ENCODE results near the gene ENGASE. TPM values are rescaled to one million over a fixed set of nuclear protein-coding genes. Genes with fewer than 3 reads are reported as not detected.

Gene ENGASE
- total RNA-seq, 1 donor from 2014 or later: 51.4 TPM

DNA sequence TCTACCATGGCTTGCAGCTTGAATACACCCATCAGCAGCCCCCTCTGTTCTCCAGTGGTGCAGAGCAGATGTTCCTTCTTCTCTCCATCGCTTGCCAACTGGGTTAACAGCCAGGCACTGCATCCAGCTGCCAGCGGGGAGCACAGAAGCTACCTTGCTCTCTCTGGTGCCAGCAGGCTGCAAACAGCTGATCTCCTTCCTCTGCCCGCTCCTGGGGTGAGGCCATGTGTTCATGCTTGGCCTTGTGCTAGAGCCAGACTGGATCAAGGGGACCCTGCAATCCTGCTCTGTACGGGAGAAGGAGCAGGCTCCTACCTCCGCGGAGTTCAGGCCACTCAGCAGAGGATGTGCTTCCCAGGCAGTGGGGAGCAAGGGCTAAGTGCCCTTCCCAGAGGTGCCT, 24.1 kb upstream of the ENGASE start:
- Mint-ChIP-seq H3K4me1 (ENCODE audit: low read depth) (no peaks in the 10 kb centered on the region), H3K27me3 (ENCODE audit: low read depth) (peaks cover 6% of the 10 kb centered on the region), H3K27ac (no peak overlapping the region), H3K4me3 (ENCODE audit: low read depth) (no peak overlapping the region), H3K9me3 (peaks cover 4% of the 10 kb centered on the region), H3K36me3 (ENCODE audit: low read depth) (no peaks in the 10 kb centered on the region)
- intact Hi-C loops (cut with micrococcal nuclease): no loop called here
- DNase-seq (ENCODE audit: low spot score): no peak

GRCh38 chr17:79051306-79051705, 23.3 kb upstream of the ENGASE start:
- intact Hi-C loops (cut with micrococcal nuclease): no loop called here
- no peak overlapping the region for H3K27ac Mint-ChIP-seq
- H3K4me3 Mint-ChIP-seq (ENCODE audit: low read depth): no peak overlapping the region
- no peak for DNase-seq (ENCODE audit: low spot score)
- H3K27me3 Mint-ChIP-seq (ENCODE audit: low read depth): peaks cover 3% of the 10 kb centered on the region
- no peaks in the 10 kb centered on the region for H3K4me1 Mint-ChIP-seq (ENCODE audit: low read depth)
- H3K36me3 Mint-ChIP-seq (ENCODE audit: low read depth): no peaks in the 10 kb centered on the region
- H3K9me3 Mint-ChIP-seq: peaks cover 4% of the 10 kb centered on the region

- H3K27me3 Mint-ChIP-seq (ENCODE audit: low read depth): peaks cover 3% of the 10 kb centered on the region
- intact Hi-C loops (cut with micrococcal nuclease): no loop called here
- no peak overlapping the region for H3K27ac Mint-ChIP-seq
- no peak overlapping the region for H3K4me3 Mint-ChIP-seq (ENCODE audit: low read depth)
- H3K4me1 Mint-ChIP-seq (ENCODE audit: low read depth): no peaks in the 10 kb centered on the region
- H3K9me3 Mint-ChIP-seq: peaks cover 4% of the 10 kb centered on the region
- DNase-seq (ENCODE audit: low spot score): no peak
- H3K36me3 Mint-ChIP-seq (ENCODE audit: low read depth): no peaks in the 10 kb centered on the region
Measured at GRCh38 chr17:79052131-79052530, 22.5 kb upstream of the ENGASE start.

- DNase-seq (ENCODE audit: low spot score): no peak
- H3K4me3 Mint-ChIP-seq (ENCODE audit: low read depth): no peak overlapping the region
- H3K27ac Mint-ChIP-seq: no peak overlapping the region
- peaks cover 5% of the 10 kb centered on the region for H3K27me3 Mint-ChIP-seq (ENCODE audit: low read depth)
- intact Hi-C loops (cut with micrococcal nuclease): no loop called here
- H3K4me1 Mint-ChIP-seq (ENCODE audit: low read depth): peaks cover 2% of the 10 kb centered on the region
- H3K36me3 Mint-ChIP-seq (ENCODE audit: low read depth): no peaks in the 10 kb centered on the region
- peaks cover 4% of the 10 kb centered on the region for H3K9me3 Mint-ChIP-seq
Measured at GRCh38 chr17:79053251-79053925, 21.2 kb upstream of the ENGASE start.

- DNase-seq (ENCODE audit: low spot score): no peak
- intact Hi-C loops (cut with micrococcal nuclease): no loop called here
- Mint-ChIP-seq H3K36me3 (ENCODE audit: low read depth) (no peaks in the 10 kb centered on the region), H3K9me3 (peaks cover 4% of the 10 kb centered on the region), H3K27me3 (ENCODE audit: low read depth) (peaks cover 5% of the 10 kb centered on the region), H3K27ac (no peak overlapping the region), H3K4me3 (ENCODE audit: low read depth) (no peak overlapping the region), H3K4me1 (ENCODE audit: low read depth) (peaks cover 4% of the 10 kb centered on the region)
Measured at GRCh38 chr17:79054200-79054960, 20.2 kb upstream of the ENGASE start.

DNA sequence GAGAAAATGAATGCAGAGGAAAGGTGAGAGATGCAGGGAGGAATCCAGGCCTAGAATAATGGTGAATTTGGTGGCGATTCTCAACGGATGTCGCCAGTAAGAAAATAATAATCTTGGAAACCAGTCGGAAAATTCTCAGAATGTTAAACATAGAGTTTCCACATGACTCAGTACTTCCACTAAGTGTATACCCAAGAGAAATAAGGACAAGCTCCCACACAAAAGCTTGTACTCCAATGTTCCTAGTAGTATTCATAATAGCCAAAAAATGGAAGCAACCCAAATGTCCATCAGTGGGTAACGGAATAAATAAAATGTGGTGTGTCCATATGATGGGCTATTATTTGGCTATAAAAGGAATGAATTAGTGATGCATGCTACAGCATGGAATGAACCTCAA, 19.4 kb upstream of the ENGASE start:
- DNase-seq (ENCODE audit: low spot score): no peak
- intact Hi-C loops (cut with micrococcal nuclease): no loop called here
- Mint-ChIP-seq H3K9me3 (peaks cover 4% of the 10 kb centered on the region), H3K27ac (no peak overlapping the region), H3K4me1 (ENCODE audit: low read depth) (peaks cover 4% of the 10 kb centered on the region), H3K27me3 (ENCODE audit: low read depth) (peaks cover 5% of the 10 kb centered on the region), H3K36me3 (ENCODE audit: low read depth) (no peaks in the 10 kb centered on the region), H3K4me3 (ENCODE audit: low read depth) (no peak overlapping the region)

GRCh38 chr17:79057737-79058385, 16.8 kb upstream of the ENGASE start:
- peaks cover 4% of the 10 kb centered on the region for H3K9me3 Mint-ChIP-seq
- H3K4me3 Mint-ChIP-seq (ENCODE audit: low read depth): no peak overlapping the region
- intact Hi-C loops (cut with micrococcal nuclease): no loop called here
- no peak overlapping the region for H3K27ac Mint-ChIP-seq
- no peak for DNase-seq (ENCODE audit: low spot score)
- peaks cover 2% of the 10 kb centered on the region for H3K27me3 Mint-ChIP-seq (ENCODE audit: low read depth)
- H3K36me3 Mint-ChIP-seq (ENCODE audit: low read depth): no peaks in the 10 kb centered on the region
- peaks cover 4% of the 10 kb centered on the region for H3K4me1 Mint-ChIP-seq (ENCODE audit: low read depth)

DNA sequence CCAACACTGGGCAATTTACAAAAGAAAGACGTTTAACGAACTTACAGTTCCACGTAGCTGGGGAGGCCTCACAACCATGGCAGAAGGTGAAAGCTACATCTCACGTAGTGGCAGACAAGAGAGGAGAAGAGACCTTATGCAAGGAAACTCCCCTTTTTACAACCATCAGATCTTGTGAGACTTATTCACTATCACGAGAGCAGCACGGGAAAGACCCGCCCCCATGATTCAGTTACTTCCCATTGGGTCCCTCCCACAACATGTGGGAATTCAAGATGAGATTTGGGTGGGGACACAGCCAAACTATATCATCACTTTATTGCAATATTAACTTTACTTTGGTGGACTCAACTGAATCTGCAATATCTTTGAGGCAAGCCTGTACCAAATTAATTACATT, 11.9 kb upstream of the ENGASE start:
- no peak overlapping the region for H3K4me3 Mint-ChIP-seq (ENCODE audit: low read depth)
- H3K36me3 Mint-ChIP-seq (ENCODE audit: low read depth): no peaks in the 10 kb centered on the region
- H3K4me1 Mint-ChIP-seq (ENCODE audit: low read depth): peaks cover 8% of the 10 kb centered on the region
- H3K9me3 Mint-ChIP-seq: no peaks in the 10 kb centered on the region
- H3K27ac Mint-ChIP-seq: no peak overlapping the region
- intact Hi-C loops (cut with micrococcal nuclease): no loop called here
- peaks cover 4% of the 10 kb centered on the region for H3K27me3 Mint-ChIP-seq (ENCODE audit: low read depth)
- DNase-seq (ENCODE audit: low spot score): no peak

- Mint-ChIP-seq H3K27ac (no peak overlapping the region), H3K4me1 (ENCODE audit: low read depth) (peaks cover 3% of the 10 kb centered on the region), H3K9me3 (no peaks in the 10 kb centered on the region), H3K4me3 (ENCODE audit: low read depth) (no peak overlapping the region), H3K27me3 (ENCODE audit: low read depth) (peaks cover 2% of the 10 kb centered on the region), H3K36me3 (ENCODE audit: low read depth) (no peaks in the 10 kb centered on the region)
- no peak for DNase-seq (ENCODE audit: low spot score)
- intact Hi-C loops (cut with micrococcal nuclease): no loop called here
Measured at GRCh38 chr17:79064026-79064425, 10.6 kb upstream of the ENGASE start.

- Mint-ChIP-seq H3K4me1 (ENCODE audit: low read depth) (peaks cover 3% of the 10 kb centered on the region), H3K27me3 (ENCODE audit: low read depth) (peaks cover 2% of the 10 kb centered on the region), H3K27ac (peak overlapping the region; percentile 47), H3K4me3 (ENCODE audit: low read depth) (no peak overlapping the region), H3K9me3 (no peaks in the 10 kb centered on the region), H3K36me3 (ENCODE audit: low read depth) (no peaks in the 10 kb centered on the region)
- intact Hi-C loops (cut with micrococcal nuclease): loop anchor here (1.0 kb wide), 1 partner anchor 10 kb away; no protein-coding TSS in a partner anchor
- DNase-seq (ENCODE audit: low spot score): peak; percentile 36
Measured at GRCh38 chr17:79065105-79065670, 9.4 kb upstream of the ENGASE start.

- intact Hi-C loops (cut with micrococcal nuclease): no loop called here
- H3K36me3 Mint-ChIP-seq (ENCODE audit: low read depth): no peaks in the 10 kb centered on the region
- no peak overlapping the region for H3K4me3 Mint-ChIP-seq (ENCODE audit: low read depth)
- peaks cover 3% of the 10 kb centered on the region for H3K4me1 Mint-ChIP-seq (ENCODE audit: low read depth)
- DNase-seq (ENCODE audit: low spot score): no peak
- no peaks in the 10 kb centered on the region for H3K9me3 Mint-ChIP-seq
- peaks cover 5% of the 10 kb centered on the region for H3K27me3 Mint-ChIP-seq (ENCODE audit: low read depth)
- H3K27ac Mint-ChIP-seq: no peak overlapping the region
Measured at GRCh38 chr17:79066963-79067362, 7.7 kb upstream of the ENGASE start.

DNA sequence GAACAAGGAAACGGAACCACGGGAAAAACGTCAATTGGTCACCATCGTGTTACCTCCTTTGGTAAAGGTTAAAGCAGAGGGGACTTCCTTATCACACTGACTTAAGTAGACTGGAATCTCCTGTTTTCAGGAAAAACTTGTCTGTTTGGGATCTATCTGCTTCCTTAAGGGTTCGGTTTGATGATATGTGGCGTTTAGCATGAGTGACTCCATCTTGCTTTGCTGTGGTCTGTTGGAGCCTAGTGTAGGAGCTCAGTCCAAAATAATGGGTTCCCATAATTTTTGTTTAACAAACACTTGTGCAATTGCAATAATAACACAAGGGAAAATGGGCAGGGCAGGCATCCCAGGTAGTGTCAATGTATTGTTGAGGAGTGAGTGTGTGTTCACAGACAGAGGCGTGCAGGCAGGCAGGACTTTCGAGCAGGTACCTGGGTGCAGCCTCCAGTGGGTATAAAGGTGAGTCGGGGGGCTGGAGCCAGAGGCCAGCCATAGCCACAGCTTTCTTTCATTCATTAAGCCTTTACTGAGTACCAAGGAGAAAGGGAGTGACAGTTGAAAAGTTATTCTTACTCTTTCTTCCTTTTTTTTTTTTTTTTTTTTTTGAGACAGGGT, 4.3 kb upstream of the ENGASE start:
- Mint-ChIP-seq H3K9me3 (no peaks in the 10 kb centered on the region), H3K4me1 (ENCODE audit: low read depth) (peaks cover 2% of the 10 kb centered on the region), H3K27ac (no peak overlapping the region), H3K27me3 (ENCODE audit: low read depth) (peaks cover 3% of the 10 kb centered on the region), H3K36me3 (ENCODE audit: low read depth) (no peaks in the 10 kb centered on the region), H3K4me3 (ENCODE audit: low read depth) (no peak overlapping the region)
- DNase-seq (ENCODE audit: low spot score): no peak
- intact Hi-C loops (cut with micrococcal nuclease): loop anchor here (5.0 kb wide), 1 partner anchor 322 kb away; no protein-coding TSS in a partner anchor
